A549 treated with AZD9567 at 1 μM for 4 hours (cell line): Measurements from ENCODE around the gene PITX2. TPM values are rescaled to one million over a fixed set of nuclear protein-coding genes. Genes with fewer than 3 reads are reported as not detected.

Experiments
- total RNA-seq: library from RNA; stranded (reverse); fragments of 200-300 nt; extraction: Qiagen RNA extraction; gene quantifications from 5 replicates; pipeline ENCODE4 v1.2.3, GENCODE V29; 2022; ENCODE audit not compliant: insufficient read depth

PITX2 gene
- 0.75 to 0.80 TPM (median 0.78 TPM) in 4 of 5 replicates, not detected in the other for total RNA-seq

GRCh38 chr4:110622841-110623717 lies at the start of gene PITX2:
TSS of gene PITX2 (minus strand) at chr4:110623077. CDS start at chr4:110622460, 617 bp downstream.

Other genes starting within 250 kb of the PITX2 start
- 0.01 to 0.07 TPM (median 0.05 TPM) in 4 of 5 replicates, not detected in the other for gene ENPEP, start 146.9 kb downstream of the PITX2 start, total RNA-seq